Fibroblast of peridontal ligament (primary cell): ENCODE results near the gene SLC37A1.
"Not testable (repeated sequence)": the region's sequence is repeated elsewhere in the genome, so short reads cannot be mapped to it uniquely, and the experiment has no call there.

Experiments used
- DNase-seq: peaks from one replicate; pipeline ENCODE4 v3.0.0-alpha.2; 2010; ENCODE audit errors: extremely low read depth

Gene SLC37A1

DNA sequence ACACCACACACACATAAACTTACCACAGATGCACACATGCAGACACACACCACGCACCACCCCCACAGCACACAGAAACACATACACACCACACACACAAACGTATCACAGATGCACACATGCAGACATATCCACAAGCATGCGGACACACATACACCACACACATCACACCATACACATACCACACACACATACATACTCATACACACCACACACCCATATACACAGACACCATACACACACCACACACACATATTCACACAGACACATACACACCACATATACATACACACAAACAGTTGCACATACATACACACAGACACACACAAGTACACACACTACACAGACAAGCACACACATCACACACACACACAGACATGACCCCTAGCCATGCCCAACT, 102.3 kb downstream of the SLC37A1 start:
- DNase-seq = no peak

DNA sequence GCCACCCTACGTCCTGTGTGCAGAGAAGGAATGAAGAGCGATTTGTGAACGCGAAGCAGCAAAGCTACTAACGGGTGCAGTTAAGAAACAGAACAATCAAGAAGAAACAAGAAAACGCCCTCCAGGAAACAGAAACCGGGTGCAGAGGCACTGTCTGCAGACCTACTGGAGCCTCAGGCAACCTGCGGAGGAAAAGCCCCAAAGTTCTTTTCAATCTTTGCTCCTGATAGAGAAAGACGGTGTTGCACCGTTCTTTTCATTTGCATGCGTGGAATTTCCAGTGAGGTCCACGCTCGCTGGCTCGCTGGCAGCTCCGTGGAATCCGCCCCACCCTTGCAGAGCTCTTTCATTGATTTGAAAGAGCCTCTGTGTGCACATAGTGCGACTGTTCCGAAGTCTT, 102.8 kb downstream of the SLC37A1 start:
- no peak for DNase-seq

DNA sequence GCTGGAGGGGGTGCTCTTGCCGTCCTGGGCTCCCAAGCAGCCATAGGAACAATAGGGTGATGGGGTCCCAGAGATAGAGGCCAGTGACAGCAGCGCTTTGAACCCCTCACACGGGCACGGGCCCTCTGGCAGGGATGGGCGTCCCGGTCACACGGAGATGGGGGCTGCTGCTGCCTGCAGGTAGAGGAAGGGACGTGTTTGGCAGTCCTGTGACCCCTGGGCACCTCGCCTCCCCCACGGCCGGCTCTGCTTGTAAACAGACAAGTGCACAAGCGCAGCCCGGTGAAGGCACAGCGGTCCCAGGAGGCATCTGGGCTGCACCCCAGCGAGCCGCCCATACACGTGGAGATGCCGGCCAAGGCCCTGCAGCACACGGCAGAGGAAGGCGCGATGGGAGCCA, 103.3 kb downstream of the SLC37A1 start:
- no peak for DNase-seq

DNA sequence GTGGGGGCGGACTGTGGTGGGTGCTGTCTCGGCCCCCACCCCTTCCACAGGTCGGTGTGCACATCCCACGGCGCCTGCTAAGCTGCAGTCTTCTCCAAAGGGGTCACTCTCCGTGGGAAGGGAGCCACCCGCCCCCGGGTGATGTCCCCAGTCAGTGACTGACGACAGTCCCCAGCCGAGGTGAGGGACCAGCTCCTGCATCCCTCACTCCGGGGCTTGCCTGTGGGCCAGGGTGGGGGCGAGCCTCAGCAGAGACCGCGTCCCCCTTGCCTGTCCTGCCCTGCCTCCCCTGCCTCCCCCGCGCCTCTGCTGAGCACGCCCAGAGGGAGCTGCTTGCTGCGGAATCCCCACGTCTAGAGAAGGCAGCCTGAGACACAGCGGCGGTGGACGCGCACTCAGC, 103.8 kb downstream of the SLC37A1 start:
- no peak for DNase-seq

- no peak for DNase-seq
Observed at GRCh38 chr21:42618707-42619102, 105.1 kb downstream of the SLC37A1 start.

- DNase-seq = no peak
Observed at GRCh38 chr21:42619166-42619565, 105.5 kb downstream of the SLC37A1 start.

DNA sequence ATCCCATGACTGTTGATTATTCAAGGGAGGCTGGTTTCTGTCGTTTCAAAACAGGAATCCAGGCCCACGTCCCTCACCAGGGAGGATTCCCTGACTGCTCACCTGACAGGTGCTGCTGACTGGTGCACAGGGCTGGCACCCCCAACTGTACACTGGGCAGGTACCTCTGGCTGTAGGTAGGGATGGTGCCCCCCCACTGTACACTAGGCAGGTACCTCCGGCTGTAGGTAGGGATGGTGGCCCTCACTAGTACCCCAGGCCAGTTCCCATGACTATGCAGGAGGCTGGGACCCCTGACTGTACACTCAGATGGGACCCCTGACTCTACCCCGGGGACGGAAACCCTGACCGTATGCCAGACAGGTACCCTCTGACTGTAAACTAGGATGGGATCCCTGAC, 106.2 kb downstream of the SLC37A1 start:
- DNase-seq = no peak

DNA sequence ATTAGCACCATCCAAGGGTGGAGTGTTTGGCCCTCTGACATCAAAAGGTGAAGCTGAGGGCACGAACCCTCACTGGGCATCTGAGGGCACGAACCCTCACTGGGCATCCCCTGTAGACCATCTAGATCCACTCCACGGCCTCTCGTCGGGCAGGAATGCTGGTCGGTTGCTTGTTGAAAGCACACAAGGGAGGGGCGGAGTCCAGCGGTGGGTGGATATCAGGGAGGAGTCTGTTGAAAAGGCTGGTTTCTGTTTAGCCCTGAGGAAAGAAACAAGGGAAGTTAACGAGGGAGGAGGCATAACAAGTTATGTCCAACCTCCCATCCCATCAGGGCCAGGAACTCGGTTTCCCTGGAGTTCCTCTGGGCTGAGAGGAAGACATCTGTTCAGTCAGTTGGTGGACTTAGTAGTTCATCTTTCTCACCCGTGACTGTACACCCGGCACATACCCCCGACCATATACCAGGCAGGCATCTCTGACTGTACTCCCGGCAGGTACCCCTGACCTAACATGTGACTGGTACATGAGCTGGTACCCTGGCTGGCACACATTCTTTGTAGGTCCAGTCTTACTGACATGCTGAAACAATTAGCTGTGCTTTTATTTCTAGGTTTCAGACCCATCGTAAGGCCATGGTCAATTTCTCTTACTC, 107.6 kb downstream of the SLC37A1 start:
- peak; percentile 7 for DNase-seq

- DNase-seq = peak; percentile 3
Observed at GRCh38 chr21:42621819-42622177, 108.1 kb downstream of the SLC37A1 start.

- DNase-seq = no peak
Observed at GRCh38 chr21:42622284-42622683, 108.6 kb downstream of the SLC37A1 start.

DNA sequence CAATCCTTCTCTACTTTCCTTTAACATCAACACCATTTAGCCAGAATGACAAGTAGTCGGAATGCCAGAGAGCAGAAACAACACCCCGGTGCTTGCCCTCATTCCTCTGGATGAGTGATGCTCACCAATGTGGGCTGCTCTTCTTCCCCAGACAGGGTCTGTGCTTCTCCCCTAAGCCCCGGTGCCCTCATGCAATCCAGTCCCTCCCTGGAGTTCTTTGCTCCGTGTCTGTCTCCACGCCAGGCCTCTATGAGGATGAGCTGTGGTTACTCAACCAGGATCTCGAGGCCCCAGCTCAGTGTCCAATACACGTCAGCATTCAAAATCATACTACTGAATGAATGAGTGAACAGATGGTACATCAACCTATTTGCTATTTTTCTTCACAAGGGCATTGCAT, 110.0 kb downstream of the SLC37A1 start:
- no peak for DNase-seq

DNA sequence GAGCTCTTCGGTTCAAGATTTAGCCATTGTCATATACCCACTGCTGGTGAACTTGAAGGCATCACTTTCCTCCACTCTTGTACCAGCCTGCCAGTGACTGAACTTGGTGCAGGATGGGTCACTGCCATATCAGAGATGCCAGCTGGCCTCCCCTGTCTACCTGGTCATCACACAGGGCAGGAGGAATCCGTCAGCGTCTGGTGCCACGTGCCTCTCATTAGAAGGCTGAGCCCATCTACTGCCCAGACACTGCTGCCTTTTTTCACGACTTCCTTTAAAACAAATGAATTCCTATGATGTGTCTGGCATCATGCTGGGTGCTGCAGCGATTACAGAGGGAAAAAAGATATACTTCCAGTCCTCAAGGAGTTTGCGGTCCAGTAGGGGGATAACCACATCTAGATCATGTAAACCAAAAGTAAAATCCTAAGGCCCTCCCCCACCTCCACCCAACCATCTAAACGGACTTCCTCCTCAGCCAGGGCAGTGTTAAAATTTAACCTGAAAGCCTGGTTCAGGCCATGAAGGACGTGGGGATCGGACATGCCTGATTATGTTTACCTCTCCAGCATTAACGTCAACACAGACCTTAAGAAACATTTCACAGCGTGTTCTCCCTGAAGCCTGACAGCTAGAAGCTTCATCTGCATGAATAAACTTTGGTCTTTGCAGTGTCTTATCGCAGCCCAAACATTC, 110.6 kb downstream of the SLC37A1 start:
- DNase-seq = no peak

DNA sequence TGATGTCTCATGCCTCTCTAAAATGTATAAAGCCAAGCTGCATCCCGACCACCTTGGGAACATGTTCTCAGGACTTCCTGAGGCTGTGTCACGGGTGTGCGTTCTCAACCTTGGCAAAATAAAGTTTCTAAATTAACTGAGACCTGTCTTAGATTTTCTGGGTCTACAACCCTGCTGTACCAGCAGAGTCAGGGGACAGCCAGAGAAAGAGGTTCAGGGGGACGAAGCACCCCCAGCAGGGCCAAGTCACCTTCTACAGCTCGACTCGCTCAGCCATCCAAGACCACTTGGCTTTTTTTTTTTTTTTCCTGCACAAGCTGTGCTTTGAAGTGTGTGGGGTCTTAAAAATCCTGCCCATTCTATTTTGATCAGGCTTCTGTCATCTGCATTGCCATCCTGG, 111.3 kb downstream of the SLC37A1 start:
- DNase-seq = no peak

- DNase-seq = no peak
Observed at GRCh38 chr21:42626171-42626570, 112.5 kb downstream of the SLC37A1 start.

DNA sequence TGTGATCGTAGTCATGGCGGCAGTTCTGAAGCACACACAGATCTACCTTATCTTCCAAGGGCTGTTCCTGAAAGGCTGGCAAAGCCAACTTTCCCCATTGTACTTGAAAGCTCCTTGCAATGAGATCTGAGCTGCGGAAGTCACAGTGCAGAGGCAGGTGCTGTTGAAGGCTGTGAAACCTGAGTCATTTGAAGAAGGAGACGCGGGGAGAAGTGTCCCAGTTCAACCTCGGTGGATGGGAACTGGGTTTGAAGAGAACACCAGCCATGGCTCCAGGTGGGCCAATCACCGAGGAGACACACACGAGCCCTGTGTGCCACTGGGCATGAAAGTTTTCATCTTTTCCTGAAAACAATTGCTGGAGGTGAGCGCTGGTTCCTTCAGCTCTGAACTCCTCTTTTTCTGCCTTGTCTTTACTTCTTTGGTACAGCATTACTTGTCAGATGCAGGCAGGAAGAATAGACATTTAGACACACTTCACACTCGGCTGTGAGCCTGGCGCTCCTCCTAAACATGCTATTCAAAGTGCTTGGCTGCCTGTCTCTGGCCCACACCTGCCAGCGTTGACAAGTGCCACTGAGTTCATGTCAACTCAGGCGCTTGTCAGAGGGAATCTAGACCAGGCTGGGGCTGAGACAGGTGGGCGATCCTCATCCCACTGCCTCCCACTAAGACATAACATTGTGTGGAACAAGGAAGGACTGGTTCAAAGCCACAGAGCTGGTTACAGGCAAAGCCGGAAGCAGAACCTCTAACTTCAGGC, 114.1 kb downstream of the SLC37A1 start:
- DNase-seq = no peak

- not testable (repeated sequence) for DNase-seq
Observed at GRCh38 chr21:42628466-42629061, 114.9 kb downstream of the SLC37A1 start.

GRCh38 chr21:42629933-42630589, 116.4 kb downstream of the SLC37A1 start:
- no peak for DNase-seq

DNA sequence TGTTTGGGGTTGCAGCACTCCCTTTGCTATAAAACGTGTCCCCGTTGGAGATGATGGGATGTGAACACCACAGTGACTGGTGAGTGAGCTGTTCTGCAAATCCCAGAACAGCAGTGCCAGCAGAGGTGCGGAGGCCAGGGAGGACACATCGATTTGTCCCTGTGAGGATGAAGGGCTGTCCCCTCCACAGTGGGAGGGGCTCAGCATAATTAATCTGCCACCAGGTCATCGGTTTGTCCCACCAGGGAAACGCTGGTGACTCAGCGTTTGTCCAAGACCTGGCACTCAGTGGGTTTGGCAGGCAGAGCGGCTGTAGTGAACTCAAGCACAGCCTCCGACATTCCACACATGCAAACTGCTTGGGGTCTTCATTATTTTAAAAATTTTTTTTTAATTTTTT, 117.0 kb downstream of the SLC37A1 start:
- DNase-seq = no peak
